GM12872 (cell line): ENCODE results near the gene PLD6.

ENCODE experiments used
- TF ChIP-seq, protein P1 (sequence below): IDR thresholded peaks from 3 replicates; pipeline ENCODE4 v1.5.1; 2011; ENCODE audit warnings: low read depth, mild to moderate bottlenecking, low read length, moderate library complexity; ENCODE audit not compliant: insufficient read depth

Gene PLD6

DNA sequence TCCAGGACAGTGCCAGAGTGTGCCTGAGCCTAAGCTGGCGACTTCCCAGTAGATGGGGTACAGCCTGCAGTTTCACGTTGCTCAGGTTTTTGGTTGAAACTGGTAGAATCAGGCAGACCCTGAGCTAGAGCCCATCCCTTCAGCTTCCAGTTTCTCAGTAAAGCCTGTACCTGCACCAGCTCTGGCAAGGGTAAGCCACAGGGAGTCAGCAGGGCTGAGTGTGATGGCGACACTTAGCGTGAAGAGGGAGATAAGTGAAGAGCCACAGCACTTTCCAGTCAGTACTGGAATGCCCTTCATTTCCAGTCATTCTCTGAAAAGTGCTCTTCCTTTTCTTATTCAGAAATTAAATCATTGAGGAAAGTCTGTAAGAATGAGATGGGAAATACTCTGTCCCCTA, 22.4 kb downstream of the PLD6 start:
- TF ChIP-seq, protein P1, sequence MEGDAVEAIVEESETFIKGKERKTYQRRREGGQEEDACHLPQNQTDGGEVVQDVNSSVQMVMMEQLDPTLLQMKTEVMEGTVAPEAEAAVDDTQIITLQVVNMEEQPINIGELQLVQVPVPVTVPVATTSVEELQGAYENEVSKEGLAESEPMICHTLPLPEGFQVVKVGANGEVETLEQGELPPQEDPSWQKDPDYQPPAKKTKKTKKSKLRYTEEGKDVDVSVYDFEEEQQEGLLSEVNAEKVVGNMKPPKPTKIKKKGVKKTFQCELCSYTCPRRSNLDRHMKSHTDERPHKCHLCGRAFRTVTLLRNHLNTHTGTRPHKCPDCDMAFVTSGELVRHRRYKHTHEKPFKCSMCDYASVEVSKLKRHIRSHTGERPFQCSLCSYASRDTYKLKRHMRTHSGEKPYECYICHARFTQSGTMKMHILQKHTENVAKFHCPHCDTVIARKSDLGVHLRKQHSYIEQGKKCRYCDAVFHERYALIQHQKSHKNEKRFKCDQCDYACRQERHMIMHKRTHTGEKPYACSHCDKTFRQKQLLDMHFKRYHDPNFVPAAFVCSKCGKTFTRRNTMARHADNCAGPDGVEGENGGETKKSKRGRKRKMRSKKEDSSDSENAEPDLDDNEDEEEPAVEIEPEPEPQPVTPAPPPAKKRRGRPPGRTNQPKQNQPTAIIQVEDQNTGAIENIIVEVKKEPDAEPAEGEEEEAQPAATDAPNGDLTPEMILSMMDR, result no peak

DNA sequence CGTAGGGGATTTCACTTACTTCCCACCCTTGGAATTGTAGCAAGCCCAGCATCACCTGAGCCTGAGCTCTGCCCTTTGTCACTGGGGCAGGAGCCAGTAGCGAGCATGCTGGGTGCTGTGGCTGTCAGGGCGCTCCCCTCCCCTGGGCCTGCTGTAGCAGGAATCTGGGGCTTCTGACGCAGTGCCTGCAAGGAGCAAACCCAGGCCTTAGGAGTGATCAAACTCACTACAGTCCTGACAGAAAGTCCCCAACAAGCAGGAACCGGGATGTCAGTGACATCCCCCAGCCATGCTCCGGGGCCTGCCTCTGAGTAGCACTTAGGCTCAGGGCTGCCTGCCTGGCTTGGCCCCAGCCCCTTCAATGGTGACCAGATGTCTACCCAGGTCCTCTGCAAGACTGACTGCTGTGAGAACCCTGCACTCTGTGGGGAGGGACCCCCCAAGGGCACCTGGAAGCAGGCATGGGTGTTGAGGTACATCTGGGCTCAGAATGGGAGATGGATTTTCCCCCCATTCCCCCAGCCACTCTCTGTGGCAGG, 23.5 kb downstream of the PLD6 start:
- TF ChIP-seq, protein P1, result no peak

DNA sequence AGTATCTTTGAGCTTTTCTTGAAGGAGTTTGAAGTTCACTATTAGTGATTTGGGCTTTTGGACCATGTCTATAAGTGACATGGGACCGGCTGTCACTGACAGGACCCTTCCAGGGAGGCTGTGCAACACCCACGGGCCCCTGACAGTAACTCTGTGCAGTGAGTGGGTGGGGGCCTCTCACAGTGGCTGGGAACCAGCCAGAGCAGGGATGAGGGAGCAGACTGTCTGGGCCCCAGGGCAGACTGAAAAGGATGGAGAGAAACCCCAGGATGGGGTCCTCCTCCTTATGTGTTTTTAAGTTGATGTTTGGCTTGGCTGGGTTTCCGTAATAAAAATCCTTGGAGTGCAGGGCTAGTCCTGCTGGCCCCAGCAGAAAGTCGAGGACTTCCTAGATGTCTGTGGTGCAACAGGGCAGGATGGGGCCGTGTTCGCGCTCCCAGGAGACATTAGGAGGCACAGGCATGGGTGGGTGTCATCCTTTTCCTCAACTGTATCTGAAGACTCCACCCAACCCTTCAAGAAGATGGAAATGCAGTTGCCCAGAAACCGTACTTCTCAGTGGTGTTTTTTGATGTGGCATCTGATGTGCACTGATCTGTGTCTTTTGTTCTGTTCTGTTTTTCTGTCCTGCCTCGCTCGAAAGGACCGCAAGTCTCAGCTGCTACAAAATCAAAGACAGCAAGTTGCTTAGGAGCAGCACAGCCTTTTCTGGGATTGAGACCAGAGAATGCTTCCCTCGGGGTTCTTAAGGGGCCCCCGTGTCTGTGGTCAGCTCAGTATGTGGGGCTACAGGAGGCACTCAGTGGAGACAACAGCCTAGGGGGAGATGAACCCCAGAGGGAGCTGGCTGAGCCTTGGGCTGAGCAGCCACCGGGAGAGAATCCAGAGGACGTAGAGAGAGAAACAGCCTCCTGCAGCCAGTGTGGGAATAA, 24.2 kb downstream of the PLD6 start:
- TF ChIP-seq, protein P1, result no peak

DNA sequence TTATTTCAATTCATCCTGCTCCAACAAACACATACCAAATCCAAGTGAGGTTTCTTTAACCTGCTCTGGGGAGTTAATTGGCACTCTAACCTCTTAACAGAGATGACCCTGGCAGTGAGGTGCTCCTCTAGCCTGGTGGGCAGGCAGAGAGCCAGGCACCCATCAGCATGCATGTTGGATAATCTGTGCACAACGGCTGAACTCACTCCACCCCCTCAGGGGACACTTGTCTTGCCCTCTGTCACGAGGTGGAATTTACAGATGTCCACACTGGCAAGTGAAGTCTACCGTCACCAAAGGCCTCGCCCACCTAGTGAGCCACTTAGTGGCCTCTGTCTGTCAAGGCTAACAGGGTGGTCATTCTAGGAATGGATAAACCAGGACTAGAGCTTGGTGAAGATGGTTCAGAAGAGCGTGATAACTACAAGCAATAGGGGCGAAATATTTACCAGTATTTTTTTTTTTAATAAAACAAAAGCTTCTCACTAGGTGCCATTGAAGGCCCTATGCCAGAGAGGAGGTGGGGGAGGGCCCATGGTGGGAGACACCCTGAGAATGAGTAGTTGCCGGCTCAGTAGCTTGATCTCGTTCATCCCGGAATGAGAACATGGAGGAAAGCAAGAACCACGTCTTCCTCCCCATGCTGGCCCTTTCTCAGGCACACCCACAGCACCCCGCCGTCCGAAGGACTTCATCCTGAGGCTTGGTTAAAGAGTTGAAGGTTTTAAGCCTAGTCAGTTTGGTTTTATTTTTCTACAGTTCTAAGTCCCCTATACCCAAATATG, 25.2 kb downstream of the PLD6 start:
- TF ChIP-seq, protein P1, result no peak

DNA sequence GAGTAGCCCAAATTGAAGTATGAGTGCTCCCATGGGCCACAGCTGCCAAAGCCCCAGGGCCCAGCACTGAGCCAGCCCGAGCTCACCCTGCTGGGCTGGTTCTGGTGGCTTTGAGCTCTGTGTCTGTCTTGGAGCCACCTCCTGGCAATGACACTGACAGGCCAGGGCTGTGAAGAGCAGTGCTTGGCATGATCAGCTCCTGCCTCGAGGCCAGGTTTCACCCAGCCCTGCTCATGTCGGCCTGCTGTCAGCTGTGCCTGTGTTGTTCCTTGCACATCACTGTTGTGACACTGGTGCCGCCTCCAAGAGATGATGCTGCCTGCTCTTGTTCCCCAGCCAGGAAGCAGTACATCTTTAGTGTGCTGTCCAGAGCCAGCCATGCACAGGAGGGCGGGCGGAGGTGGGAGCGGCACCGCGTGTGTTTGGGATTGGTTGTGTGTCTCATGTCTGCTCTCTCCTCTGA, 26.0 kb downstream of the PLD6 start:
- TF ChIP-seq, protein P1, result no peak

DNA sequence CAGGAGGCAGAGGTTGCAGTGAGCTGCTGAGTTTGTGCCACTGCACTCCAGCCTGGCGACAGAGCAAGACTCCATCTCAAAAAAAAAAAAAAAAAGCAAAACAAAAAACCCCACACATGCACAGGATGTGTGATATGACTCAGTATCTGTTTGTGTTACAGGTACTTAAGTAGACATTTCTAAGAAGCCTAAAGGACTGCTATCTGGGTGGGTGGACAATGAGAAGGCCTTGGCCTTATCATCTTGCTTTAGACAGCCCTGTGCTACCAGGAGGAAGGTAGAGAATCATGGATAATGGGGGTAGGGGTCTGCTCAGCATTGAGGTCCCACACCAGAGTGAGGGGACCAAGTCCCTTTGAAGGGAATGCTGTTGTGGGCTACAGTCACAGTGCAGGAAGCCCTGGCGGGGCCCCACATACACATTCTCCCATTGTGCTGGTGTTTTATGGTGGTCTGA, 26.7 kb downstream of the PLD6 start:
- TF ChIP-seq, protein P1, result no peak

DNA sequence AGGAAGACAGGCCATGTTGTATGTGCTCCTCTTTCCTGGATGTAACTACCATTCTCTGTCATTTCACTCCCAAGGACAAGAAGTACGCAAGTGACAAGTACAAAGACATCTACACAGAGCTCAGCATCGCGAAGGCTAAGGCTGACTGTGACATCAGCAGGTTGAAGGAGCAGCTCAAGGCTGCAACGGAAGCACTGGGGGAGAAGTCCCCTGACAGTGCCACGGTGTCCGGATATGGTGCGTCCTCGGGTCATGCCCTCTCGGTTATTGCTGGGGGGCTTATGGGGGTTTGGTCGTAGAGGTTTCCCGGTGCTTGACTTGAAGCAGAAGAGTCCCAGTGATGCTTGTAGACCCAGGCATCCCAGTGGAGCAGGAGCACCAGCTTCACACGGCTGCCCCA, 29.0 kb downstream of the PLD6 start:
- TF ChIP-seq, protein P1, result no peak
